PC-9 (cell line): Measurements from ENCODE around the gene UBE2U.

ENCODE experiments used
- EZH2 ChIP-seq: fragments of 200-600 bp; sonication (generic); IDR thresholded peaks from 2 replicates; pipeline ENCODE4 v1.8.0; 2017; ENCODE audit warnings: antibody characterized with exemption, low read depth
- TF ChIP-seq, protein P1 (sequence below): fragments of 200-600 bp; sonication (generic); conservative IDR thresholded peaks from 2 replicates; pipeline ENCODE4 v1.6.1; 2017; ENCODE audit warnings: mixed run types, antibody characterized with exemption, mild to moderate bottlenecking, moderate library complexity

DNA sequence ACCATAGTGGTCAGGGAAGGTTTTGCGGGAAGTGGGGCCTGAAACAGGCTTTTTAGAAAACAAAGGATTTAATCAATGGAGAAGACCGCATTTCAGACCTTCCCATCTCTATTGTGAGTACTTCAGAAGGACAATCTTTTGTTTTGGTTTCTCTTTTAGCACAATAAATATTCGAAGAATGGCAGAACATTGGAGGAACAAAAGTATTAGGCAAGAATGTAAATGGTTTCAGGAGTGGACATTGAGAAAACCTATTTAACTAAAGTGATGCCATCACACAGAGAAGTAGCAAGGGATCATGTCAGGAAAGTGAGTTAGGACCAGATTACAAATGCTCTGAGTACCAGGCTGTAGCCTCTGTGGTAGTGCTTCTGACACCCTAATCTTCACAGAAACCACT lies 26.8 kb upstream of the UBE2U start:
- TF ChIP-seq, protein P1, sequence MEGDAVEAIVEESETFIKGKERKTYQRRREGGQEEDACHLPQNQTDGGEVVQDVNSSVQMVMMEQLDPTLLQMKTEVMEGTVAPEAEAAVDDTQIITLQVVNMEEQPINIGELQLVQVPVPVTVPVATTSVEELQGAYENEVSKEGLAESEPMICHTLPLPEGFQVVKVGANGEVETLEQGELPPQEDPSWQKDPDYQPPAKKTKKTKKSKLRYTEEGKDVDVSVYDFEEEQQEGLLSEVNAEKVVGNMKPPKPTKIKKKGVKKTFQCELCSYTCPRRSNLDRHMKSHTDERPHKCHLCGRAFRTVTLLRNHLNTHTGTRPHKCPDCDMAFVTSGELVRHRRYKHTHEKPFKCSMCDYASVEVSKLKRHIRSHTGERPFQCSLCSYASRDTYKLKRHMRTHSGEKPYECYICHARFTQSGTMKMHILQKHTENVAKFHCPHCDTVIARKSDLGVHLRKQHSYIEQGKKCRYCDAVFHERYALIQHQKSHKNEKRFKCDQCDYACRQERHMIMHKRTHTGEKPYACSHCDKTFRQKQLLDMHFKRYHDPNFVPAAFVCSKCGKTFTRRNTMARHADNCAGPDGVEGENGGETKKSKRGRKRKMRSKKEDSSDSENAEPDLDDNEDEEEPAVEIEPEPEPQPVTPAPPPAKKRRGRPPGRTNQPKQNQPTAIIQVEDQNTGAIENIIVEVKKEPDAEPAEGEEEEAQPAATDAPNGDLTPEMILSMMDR = no peak
- TF ChIP-seq EZH2 = no peak
